Myocyte (in vitro differentiated cells): ENCODE results near the gene B3GALT4. TPM values are rescaled to one million over a fixed set of nuclear protein-coding genes. Genes with fewer than 3 reads are reported as not detected.

Source experiments
- DNase-seq: peaks from one replicate; pipeline ENCODE4 v3.0.0-alpha.2; 2012; ENCODE audit warnings: low read depth
- total RNA-seq: library from RNA; depleted of rRNA; stranded (reverse); fragments of >200 nt; gene quantifications from 2 replicates; pipeline ENCODE4 v1.2.3, GENCODE V29; 2014

The B3GALT4 gene
- total RNA-seq, 1 donor from 2014 or later: not detected

DNA sequence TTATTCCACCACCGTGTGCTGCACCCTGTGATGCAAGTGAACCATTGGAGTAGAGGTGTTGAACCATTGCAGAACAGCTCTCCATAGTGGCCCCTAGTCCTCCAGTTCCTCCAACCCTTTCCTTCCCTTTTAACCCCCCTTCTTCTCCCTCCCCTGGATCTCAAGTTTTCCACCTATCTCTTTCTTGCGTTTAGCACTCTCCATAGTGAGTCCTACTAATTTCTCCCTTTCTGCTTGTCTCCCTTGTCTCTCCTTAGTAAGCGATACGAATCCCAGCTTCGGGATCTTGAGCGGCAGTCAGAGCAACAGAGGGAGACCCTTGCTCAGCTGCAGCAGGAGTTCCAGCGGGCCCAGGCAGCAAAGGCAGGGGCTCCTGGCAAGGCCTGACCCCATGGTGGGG is 13.5 kb downstream of the B3GALT4 start:
- DNase-seq: no peak

- DNase-seq: no peak
These were observed 16.2 kb downstream of the B3GALT4 start for GRCh38 chr6:33292996-33293682.

DNA sequence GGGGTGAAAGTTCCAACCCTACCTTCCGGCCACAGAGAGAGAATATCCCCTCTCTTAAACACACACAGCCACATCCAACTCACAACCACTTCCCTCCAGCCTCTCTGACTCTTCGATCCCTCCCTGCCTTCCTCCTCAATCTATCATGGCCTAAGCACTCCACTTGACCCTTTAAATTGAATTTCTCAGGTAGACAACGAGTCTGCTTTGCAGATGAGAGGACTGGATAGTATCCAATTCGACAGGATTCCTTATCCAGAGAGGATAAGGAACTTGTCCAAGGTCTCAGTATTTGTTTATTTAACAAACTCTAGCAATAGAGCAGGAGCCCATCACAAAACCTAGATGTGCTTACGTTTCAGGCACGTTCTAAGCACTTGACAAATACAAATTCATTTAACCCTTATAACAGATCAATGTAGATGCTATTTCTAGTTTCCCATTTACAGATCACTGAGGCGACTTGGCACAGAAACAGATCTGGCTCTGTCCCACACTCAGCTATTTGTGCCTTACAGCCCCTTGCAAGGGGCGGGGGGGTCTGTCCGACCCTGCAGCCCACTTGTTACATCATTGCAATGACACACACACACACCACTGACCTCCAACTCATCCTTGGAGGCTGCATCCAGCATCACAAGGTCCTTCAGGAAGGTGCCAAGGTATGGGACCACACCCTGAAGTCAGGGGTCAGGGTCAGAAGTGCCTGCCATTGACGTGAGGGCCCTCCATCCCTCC is 17.3 kb downstream of the B3GALT4 start:
- no peak for DNase-seq

- no peak for DNase-seq
These were observed 18.9 kb downstream of the B3GALT4 start for GRCh38 chr6:33295621-33296369.

GRCh38 chr6:33296797-33297405 is 20.0 kb downstream of the B3GALT4 start:
- no peak for DNase-seq

DNA sequence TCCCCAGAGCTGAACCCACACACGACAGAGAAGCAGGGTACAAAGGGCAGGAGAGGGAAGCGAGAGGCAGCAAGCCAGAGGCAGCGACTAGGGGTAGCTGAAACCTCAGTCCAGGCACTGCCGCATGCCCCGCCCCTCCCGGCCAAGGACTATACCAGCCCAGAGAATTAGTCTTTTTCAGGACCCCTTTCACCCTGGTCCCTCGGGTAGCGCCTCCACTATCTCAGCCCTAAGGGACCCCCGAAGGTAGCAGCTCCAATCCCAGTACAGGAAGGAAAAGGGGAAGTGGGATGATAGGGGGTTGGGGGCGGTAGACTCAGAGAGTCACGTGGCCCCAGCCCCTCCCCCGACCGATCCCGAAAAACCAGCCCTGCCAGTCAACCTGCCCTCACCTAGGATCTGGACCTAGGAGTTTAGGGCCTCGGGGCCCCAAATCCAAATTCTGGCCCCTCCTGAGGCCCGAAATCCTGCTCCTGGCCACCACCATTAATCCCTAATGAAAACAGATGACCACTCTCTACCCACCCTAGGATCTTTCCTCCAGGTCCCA is 20.6 kb downstream of the B3GALT4 start:
- DNase-seq: no peak

DNA sequence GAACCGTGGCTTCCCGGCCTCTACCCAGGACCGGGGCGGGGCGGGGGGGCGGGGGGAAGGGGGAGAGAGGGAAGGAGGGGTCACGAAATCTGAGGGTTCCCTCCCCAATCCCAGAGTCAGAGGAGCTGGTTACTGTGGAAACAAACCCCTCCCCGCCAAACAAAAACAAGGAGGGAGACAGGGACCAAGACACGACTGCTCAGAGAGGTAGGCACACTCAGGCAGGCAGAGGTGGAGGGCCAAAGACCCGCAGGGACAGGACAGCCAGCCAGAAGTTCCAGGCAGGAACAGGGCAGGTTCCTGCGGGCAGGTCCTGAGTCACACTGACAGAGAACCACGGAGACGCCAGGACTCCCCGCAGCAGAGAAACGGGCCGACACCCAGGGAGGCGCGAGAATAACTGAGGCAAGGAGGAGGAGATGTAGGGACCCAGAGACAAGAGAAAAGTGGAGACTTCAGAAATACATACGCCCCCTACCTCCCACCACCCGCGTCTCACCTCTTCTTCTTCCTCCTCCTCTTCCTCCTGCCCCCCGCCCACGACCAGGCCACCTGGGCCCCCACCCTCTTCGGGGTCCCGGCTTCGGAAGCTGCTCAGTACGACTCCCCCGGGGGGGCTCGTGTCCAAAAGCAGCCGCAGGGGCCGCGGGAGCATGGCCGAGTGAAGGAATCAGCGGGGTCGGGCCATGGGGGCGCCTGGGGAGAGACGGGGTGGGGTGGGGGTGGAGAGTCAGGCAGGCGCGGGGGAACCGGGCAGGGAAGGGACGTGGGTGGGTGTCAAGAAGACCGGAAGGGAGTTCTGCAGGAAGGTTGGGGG is 21.2 kb downstream of the B3GALT4 start:
- DNase-seq: peak; percentile 82

DNA sequence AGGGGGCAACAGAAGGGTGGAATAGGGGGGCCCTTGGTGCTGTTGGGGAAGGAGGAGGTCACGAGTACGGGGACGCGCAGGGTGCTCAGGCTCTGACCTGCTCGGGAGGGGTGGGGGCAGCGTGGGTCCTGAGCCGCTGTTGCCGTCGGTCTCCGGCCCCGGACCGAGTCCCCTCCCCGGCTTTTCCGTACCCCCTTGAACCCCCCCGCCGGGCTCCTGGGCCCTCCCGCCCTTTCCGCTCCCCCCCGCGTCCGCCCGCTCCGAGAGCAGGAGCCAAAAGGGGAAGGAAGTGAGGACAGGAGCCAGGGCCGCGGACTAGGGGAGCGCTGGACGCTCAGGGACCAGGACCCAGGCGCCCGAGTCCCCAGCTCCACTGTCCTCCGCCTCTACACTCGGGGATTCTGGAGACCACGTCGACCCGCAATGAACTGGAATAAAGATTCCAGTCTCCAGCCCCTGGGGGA is 21.9 kb downstream of the B3GALT4 start, which contains the start of gene RGL2:
TSS of gene RGL2 (minus strand) at position 170 of the 464 bp plus-strand sequence. CDS start 332 bp downstream, outside the sequence.
- peak; percentile 79 for DNase-seq

DNA sequence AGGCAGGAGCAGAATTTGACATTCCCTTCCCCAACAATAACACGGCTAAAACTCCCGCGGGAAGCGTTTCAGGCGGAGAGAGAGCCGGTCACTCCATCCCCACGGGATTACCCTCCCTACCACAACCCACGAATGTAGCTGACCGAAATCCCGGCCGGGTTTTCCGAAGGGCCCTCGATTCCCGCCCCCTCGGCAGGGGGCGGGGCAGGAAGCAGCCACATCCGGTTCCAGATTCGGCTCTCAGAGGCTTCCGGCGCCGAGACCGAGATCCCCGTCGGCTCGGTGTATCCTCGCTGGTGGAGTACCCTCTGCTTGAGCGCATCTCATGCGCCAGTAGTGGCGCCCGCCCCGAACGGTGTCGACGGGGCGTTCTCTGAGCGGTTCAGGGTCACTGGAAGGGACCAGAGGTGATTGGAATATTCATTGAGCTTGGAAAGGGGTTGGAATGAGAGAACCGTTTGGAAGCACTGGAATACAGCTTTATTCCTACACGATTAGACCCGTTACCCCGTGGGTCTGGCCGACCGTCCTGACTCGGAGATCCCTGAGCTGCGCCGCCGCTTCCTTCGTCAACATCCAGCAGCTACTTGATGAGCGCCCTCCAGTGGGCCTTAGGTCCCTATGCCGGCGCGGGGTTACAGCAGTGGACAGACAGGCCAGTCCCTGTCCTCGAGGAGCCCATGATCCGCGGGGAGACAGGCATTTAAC is 22.5 kb downstream of the B3GALT4 start:
- peak; percentile 96 for DNase-seq

DNA sequence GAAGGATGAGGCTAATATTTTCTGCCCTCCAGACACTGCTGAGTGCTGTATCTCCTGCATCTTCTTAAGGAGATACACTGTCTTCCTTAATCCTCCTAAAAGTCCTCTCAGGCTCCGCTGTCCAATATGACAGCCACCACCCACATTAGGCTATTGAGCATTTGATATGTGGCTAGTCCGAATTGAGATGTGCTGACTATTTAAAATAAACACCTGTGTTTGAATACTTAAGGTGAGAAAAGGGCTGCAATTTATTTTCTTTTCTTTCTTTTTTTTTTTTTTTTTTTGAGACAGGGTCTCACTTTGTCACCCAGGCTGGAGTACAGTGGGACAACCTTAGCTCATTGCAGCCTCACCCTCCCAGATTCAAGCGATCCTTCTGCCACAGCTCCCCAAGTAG is 25.0 kb downstream of the B3GALT4 start:
- DNase-seq: no peak

DNA sequence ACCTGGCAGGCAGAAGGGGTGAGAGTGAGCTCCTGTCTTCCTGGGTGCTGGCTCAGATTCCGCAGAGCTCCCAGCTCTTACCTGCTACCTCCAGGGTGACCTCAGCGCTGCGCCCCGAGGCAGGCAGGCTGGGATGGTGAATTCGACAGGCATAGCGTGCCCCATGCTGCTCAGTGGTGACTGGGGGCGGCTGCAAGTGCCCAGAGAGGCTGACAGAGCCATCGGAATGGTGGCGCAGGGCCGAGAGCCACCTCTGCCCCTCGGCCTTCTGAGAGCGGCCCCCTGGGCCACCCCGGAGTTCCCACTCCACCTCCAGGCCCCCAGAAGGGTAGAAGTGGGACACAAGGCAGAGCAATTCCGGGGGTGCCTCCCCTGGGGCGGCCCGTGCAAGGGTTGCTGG is 27.3 kb downstream of the B3GALT4 start:
- no peak for DNase-seq

DNA sequence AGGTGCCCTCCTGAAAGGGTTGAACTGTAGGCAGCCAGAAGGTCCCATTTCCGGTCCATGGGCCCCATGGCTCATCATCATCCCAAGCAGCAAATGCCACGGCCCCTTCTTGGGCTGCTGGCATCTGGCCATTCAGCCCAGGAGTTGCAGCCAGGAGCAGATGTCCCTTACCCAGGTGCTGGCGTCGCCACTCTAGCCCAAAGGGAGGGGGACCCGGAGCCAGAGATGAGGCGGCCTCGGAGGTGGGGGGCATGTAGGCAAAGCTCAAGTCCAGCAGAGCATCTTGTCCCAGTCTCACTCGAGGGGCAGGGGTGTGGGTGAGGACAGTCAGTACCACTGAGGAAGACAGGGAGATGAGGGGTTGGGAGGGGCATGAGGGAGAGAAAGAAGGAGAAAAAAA is 28.1 kb downstream of the B3GALT4 start:
- DNase-seq: no peak

- no peak for DNase-seq
These were observed 29.4 kb downstream of the B3GALT4 start for GRCh38 chr6:33306356-33306755.

- DNase-seq: peak; percentile 42
These were observed 35.6 kb downstream of the B3GALT4 start for GRCh38 chr6:33312361-33313104.

DNA sequence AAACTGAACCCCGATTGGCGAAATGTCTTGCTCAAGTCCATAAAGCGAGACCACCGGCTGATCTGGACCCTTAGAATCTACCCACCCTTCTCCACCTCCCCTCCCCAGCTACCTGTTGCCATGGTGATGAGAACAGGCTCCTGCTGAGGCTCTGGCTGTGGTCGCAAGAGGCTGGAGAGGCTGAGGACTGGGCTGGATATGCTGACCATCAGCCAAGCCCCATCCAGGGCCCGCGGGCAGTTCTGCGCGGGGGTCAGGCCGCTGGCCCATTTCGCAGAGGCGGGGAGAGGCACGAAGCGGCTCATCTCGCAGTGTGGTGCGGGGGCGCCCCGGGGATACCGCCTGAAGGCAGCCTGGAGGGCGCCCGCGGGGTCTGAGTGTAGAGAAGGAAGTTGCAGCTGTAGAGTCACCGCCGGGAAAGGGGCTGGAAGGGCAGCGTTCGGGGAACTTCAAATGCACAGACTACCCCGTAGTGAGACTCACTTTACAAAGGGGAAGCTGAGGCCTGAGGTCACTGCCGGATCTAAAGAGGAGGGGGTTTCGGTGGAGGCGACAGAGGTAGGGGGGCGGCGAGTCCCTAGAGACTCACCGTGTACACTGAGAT is 36.3 kb downstream of the B3GALT4 start:
- DNase-seq: peak; percentile 34

DNA sequence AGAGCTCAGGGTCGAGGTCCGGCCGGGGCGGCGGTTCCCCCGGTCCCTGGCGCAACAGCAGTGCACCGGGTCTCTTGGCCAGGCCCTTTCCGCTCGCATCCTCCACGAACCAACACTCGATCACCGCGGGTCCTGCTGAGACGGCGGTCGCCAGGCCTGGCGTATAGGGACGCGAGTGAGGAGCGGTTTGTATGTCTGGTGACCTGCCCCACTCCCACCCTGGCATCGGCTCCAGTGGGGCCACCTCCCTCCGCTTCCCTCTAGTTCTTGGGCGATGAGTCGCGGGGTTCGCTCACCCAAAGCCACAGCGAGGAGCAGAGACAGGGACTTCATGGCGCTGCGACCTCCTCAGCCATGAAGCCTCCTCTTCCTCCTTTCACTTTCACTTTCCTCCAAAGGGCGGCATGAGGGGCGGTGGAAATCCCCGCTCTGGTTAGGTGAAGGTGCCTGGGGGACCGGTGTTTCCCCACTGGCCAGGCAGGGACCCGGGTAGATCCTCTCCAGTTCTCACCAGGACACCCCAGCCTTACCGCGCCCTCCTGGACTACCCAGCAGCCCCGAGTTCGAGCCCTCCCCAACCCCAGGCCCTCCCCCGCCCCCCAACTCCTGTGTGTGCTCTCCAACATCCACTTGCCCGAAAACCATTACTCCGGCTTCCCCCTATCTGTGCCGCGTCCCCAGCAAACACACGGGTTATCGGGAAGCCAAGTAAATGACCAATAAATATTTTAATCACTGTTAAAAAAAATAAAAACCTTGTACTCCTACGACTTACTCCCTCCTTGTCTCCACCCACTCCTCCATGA is 37.0 kb downstream of the B3GALT4 start, which contains the start of gene TAPBP:
TSS of gene TAPBP (minus strand) at position 370 of the 806 bp plus-strand sequence. CDS start at position 333, 37 bp downstream.
- peak; percentile 62 for DNase-seq

DNA sequence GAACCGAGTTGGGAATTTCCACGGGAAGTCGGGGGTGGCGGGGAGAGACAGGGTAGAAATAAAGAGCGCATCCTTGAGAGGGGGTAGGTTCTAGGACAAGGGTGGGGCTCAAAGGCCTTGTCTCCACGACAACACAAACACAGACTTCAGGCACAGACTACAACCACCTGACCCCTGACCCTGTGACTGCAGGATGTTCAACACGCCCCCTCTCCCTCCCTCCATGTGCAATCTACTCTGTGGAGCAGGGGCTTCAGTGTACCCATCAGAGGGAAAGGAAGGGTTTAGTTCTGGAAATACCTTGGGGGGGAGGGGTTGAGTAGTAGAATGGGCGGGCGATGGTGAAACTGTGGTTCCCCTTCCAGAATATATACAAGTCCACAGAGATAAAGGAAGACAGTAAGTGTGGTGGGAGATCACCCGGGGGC is 37.6 kb downstream of the B3GALT4 start:
- peak; percentile 71 for DNase-seq
